ENCODE data around the gene GRB2.
A peak's percentile ranks its signal among the peaks of the same experiment; 100 is the strongest.
"Not testable (repeated sequence)": the region's sequence is repeated elsewhere in the genome, so short reads cannot be mapped to it uniquely, and the experiment has no call there.

GRB2 gene

GRCh38 chr17:75373280-75373679 lies 32.2 kb downstream of the GRB2 start:
- no peak overlapping the region for H3K4me3 ChIP-seq (ENCODE audit: low read depth, low read length)
- no peak for DNase-seq
- H3K9me3 ChIP-seq (ENCODE audit: severe bottlenecking), result no peaks in the 10 kb centered on the region
- H3K27ac ChIP-seq, result no peak overlapping the region
- no peak for TF ChIP-seq CTCF (IDR thresholded peaks at IDR 0.05; ENCODE audit: low read depth, low read length)
- peaks cover 23% of the 10 kb centered on the region for H3K36me3 ChIP-seq
- H3K27me3 ChIP-seq (ENCODE audit: insufficient read depth, low read depth, severe bottlenecking), result no peaks in the 10 kb centered on the region

GRCh38 chr17:75371981-75372380 lies 33.5 kb downstream of the GRB2 start:
- TF ChIP-seq CTCF (IDR thresholded peaks at IDR 0.05; ENCODE audit: low read depth, low read length), result no peak
- no peak overlapping the region for H3K27ac ChIP-seq
- no peak overlapping the region for H3K4me3 ChIP-seq (ENCODE audit: low read depth, low read length)
- no peaks in the 10 kb centered on the region for H3K9me3 ChIP-seq (ENCODE audit: severe bottlenecking)
- DNase-seq, result no peak
- no peaks in the 10 kb centered on the region for H3K27me3 ChIP-seq (ENCODE audit: insufficient read depth, low read depth, severe bottlenecking)
- peaks cover 14% of the 10 kb centered on the region for H3K36me3 ChIP-seq

GRCh38 chr17:75371339-75371738 lies 34.1 kb downstream of the GRB2 start:
- no peak for TF ChIP-seq CTCF (IDR thresholded peaks at IDR 0.05; ENCODE audit: low read depth, low read length)
- Histone ChIP-seq H3K4me3 (ENCODE audit: low read depth, low read length) (no peak overlapping the region), H3K27ac (no peak overlapping the region), H3K9me3 (ENCODE audit: severe bottlenecking) (no peaks in the 10 kb centered on the region), H3K27me3 (ENCODE audit: insufficient read depth, low read depth, severe bottlenecking) (no peaks in the 10 kb centered on the region), H3K36me3 (peaks cover 8% of the 10 kb centered on the region)
- no peak for DNase-seq

GRCh38 chr17:75370286-75370915 lies 35.1 kb downstream of the GRB2 start:
- Histone ChIP-seq H3K36me3 (peaks cover 5% of the 10 kb centered on the region), H3K9me3 (ENCODE audit: severe bottlenecking) (no peaks in the 10 kb centered on the region)

GRCh38 chr17:75367838-75368789 lies 37.4 kb downstream of the GRB2 start:
- peak; percentile 97 for DNase-seq
- H3K27ac ChIP-seq, result peak overlapping the region; percentile 49
- not testable (repeated sequence) for H3K9me3 ChIP-seq (ENCODE audit: severe bottlenecking); H3K4me3 ChIP-seq (ENCODE audit: low read depth, low read length); H3K36me3 ChIP-seq; H3K27me3 ChIP-seq (ENCODE audit: insufficient read depth, low read depth, severe bottlenecking)

More at GRCh38 chr17:75370286-75370915, 35.1 kb downstream of the GRB2 start:
- Histone ChIP-seq H3K27me3 (ENCODE audit: insufficient read depth, low read depth, severe bottlenecking) (no peaks in the 10 kb centered on the region), H3K4me3 (ENCODE audit: low read depth, low read length) (no peak overlapping the region), H3K27ac (no peak overlapping the region)
- no peak for TF ChIP-seq CTCF (IDR thresholded peaks at IDR 0.05; ENCODE audit: low read depth, low read length)
- no peak for DNase-seq

GRCh38 chr17:75367312-75367711 lies 38.2 kb downstream of the GRB2 start:
- Histone ChIP-seq H3K4me3 (ENCODE audit: low read depth, low read length) (no peak overlapping the region), H3K9me3 (ENCODE audit: severe bottlenecking) (no peaks in the 10 kb centered on the region), H3K36me3 (no peaks in the 10 kb centered on the region), H3K27ac (peak overlapping the region; percentile 49), H3K27me3 (ENCODE audit: insufficient read depth, low read depth, severe bottlenecking) (no peaks in the 10 kb centered on the region)
- no peak for TF ChIP-seq CTCF (IDR thresholded peaks at IDR 0.05; ENCODE audit: low read depth, low read length)
- no peak for DNase-seq
